HepG2 (cell line): Measurements from ENCODE around the gene TCAIM. TPM values are rescaled to one million over a fixed set of nuclear protein-coding genes. Genes with fewer than 3 reads are reported as not detected.

ENCODE experiments used
- ATAC-seq: fragments of 200-7000 bp; cut with Tn5 transposase; 3 replicates; pipeline ENCODE4 v1.9.1; 2020; ENCODE audit warnings: mild to moderate bottlenecking, moderate library complexity
- Bru-seq: library from RNA; stranded (reverse); fragments of 400-500 nt; gene quantifications from one replicate; lab custom pipeline; 2021; lab: Mats Ljungman, UMichigan
- BruChase-seq, 2 experiments: library from RNA; stranded (reverse); fragments of 400-500 nt; gene quantifications; one replicate each; lab custom pipeline; 2021; lab: Mats Ljungman, UMichigan
- BruUV-seq: library from RNA; stranded (reverse); fragments of 400-500 nt; replicated peaks from 2 replicates; lab custom pipeline; 2021; lab: Mats Ljungman, UMichigan
- CTCF ChIA-PET: fragments of 300-600 bp; formaldehyde crosslinking; extraction: SDS; loops from one replicate; lab custom pipeline; 2021; ENCODE audit warnings: low total read pairs, inconsistent platforms, low intra/inter-chr PET ratio; lab: Yijun Ruan, JAX
- POLR2A ChIA-PET: fragments of 350-600 bp; sonication (Branson Sonifier 250); formaldehyde crosslinking; loops from one replicate; lab custom pipeline; 2020; ENCODE audit warnings: antibody characterized with exemption, inconsistent platforms; lab: Yijun Ruan, JAX
- DNase-seq: peaks from one replicate; pipeline ENCODE4 v3.0.0-alpha.2; 2015; ENCODE audit warnings: low spot score
- FAIRE-seq: peaks from 3 replicates; lab custom pipeline; 2011; peaks lifted over from hg19 to GRCh38; lab: Jason Lieb, UNC
- H2AFZ ChIP-seq: one replicate; pipeline ENCODE4 v1.6.1; 2011; ENCODE audit warnings: low read length, inconsistent platforms
- H3K27ac ChIP-seq: fragments of 300-600 bp; 3 replicates; pipeline ENCODE4 v1.8.0; 2011; ENCODE audit warnings: mixed run types, mild to moderate bottlenecking, mixed read lengths, low read length, inconsistent platforms; ENCODE audit not compliant: insufficient read depth; ENCODE audit errors: extremely low read length
- H3K27me3 ChIP-seq, 2 experiments: fragments of 200-600 bp in 1 of 2; 2 replicates in 1 of 2; 3 replicates in 1 of 2; pipeline versions ENCODE4 v1.6.0 to v1.8.0; 2011; ENCODE audit warnings: low read length in 2 of 2, mild to moderate bottlenecking in 2 of 2, moderate library complexity in 2 of 2, inconsistent platforms in 1 of 2; ENCODE audit not compliant: insufficient read depth in 2 of 2, control insufficient read depth in 1 of 2
- H3K36me3 ChIP-seq, 2 experiments: fragments of 200-600 bp in 1 of 2; replicated peaks in 1 of 2; 2 replicates in 1 of 2; 3 replicates in 1 of 2; pipeline versions ENCODE4 v1.5.1 to v1.8.0; 2011; ENCODE audit warnings: low read length in 2 of 2, inconsistent platforms in 1 of 2; ENCODE audit not compliant: insufficient read depth in 2 of 2, control insufficient read depth in 1 of 2
- H3K4me1 ChIP-seq: 2 replicates; pipeline ENCODE4 v1.5.1; 2012; ENCODE audit warnings: low read length, inconsistent platforms; ENCODE audit not compliant: insufficient read depth
- H3K4me2 ChIP-seq: 2 replicates; pipeline ENCODE4 v1.6.0; 2011; ENCODE audit warnings: low read depth, low read length, inconsistent platforms
- H3K4me3 ChIP-seq, 3 experiments: fragments of 200-600 bp in 1 of 3; sonication (generic), shearing (Covaris generic) in 1 of 3; replicated peaks in 1 of 3; 2 replicates each; pipeline ENCODE4 v1.5.1; 2011 to 2016; ENCODE audit warnings: low read length in 3 of 3, inconsistent platforms in 2 of 3, low read depth in 2 of 3, mild to moderate bottlenecking in 2 of 3, control low read depth in 1 of 3, mixed read lengths in 1 of 3; ENCODE audit not compliant: insufficient read depth in 1 of 3
- H3K79me2 ChIP-seq: one replicate; pipeline ENCODE4 v1.6.1; 2011; ENCODE audit warnings: low read length, inconsistent platforms; ENCODE audit not compliant: insufficient read depth
- H3K9ac ChIP-seq: 2 replicates; pipeline ENCODE4 v1.6.0; 2011; ENCODE audit warnings: mild to moderate bottlenecking, low read depth, low read length, inconsistent platforms; ENCODE audit not compliant: insufficient read depth
- H3K9me3 ChIP-seq: 2 replicates; pipeline ENCODE4 v1.5.1; 2012; ENCODE audit warnings: mild to moderate bottlenecking, low read length
- H4K20me1 ChIP-seq: 2 replicates; pipeline ENCODE4 v1.6.0; 2011; ENCODE audit warnings: inconsistent platforms, mild to moderate bottlenecking, low read length, moderate library complexity; ENCODE audit not compliant: insufficient read depth
- DNMT3B ChIP-seq: conservative IDR thresholded peaks from 2 replicates; pipeline ENCODE4 v1.6.1; 2016; ENCODE audit warnings: missing biosample characterization, control low read depth
- MEIS1 ChIP-seq: sonication (generic); formaldehyde crosslinking; IDR thresholded peaks from 2 replicates; pipeline ENCODE4 v1.9.0; 2021; ENCODE audit warnings: mild to moderate bottlenecking, missing genetic modification reagents, moderate library complexity, borderline replicate concordance
- PHF21A ChIP-seq: sonication (generic); formaldehyde crosslinking; IDR thresholded peaks from 2 replicates; pipeline ENCODE4 v1.5.0; 2020; ENCODE audit warnings: mild to moderate bottlenecking, missing genetic modification reagents
- TEF ChIP-seq: sonication (generic); formaldehyde crosslinking; IDR thresholded peaks from 2 replicates; pipeline ENCODE4 v1.5.0; 2020; ENCODE audit warnings: missing genetic modification reagents
- WGBS: methylation state at CpG from one replicate; pipeline ENCODE4 v1.1.6; 2017; ENCODE audit warnings: low lambda C conversion rate; 5-methylcytosine and 5-hydroxymethylcytosine counted together
- in situ Hi-C: cut with HindIII; loops from 2 replicates; pipeline ENCODE4 v1.10.0; 2017; ENCODE audit warnings: low pct_unique_long_range_greater_than_20kb; ENCODE audit not compliant: extremely low pct_ligation_motif_present
- intact Hi-C: fragments of 100-400 bp; cut with micrococcal nuclease; formaldehyde crosslinking; loops from one replicate; pipeline ENCODE4 v1.10.0; 2022; ENCODE audit not compliant: unreplicated experiment
- long read RNA-seq, 2 experiments: library from RNA in 1 of 2; library from polyadenylated mRNA in 1 of 2; stranded (forward) in 1 of 2; unstranded in 1 of 2; transcript quantifications; one replicate each; pipeline ENCODE4 v2.0.0, GENCODE V29; 2019 to 2022
- polyA minus RNA-seq, 3 experiments: library from RNA; depleted of rRNA, polyadenylated mRNA; stranded (reverse); fragments of >200 nt; gene quantifications; 2 replicates each; pipeline ENCODE4 v1.2.3, GENCODE V29; 2011; ENCODE audit warnings: low replicate concordance in 1 of 3
- polyA plus RNA-seq, 8 experiments: library from polyadenylated mRNA; depleted of rRNA in 3 of 8; stranded (reverse) in 7 of 8; unstranded in 1 of 8; fragments of >200 nt; fragmentation: Illumina TruSeq in 4 of 8; extraction: Trizol in 4 of 8; gene quantifications; 2 replicates each; pipeline versions ENCODE4 v1.2.1 to v1.2.3, GENCODE V29; 2011 to 2016; ENCODE audit warnings: low read depth in 4 of 8, missing spikeins in 1 of 8, mixed read lengths in 1 of 8; ENCODE audit not compliant: insufficient read depth in 1 of 8
- total RNA-seq, 5 experiments: library from RNA; depleted of rRNA; stranded (reverse); fragments of >200 nt; fragmentation: Illumina TruSeq; extraction: Trizol; gene quantifications; 2 replicates each; pipeline ENCODE4 v1.2.3, GENCODE V29; 2016; ENCODE audit warnings: low read depth in 1 of 5
- TF ChIP-seq, protein P1 (sequence below): sonication (generic); formaldehyde crosslinking; IDR thresholded peaks from 2 replicates; pipeline ENCODE4 v1.9.0; 2021; ENCODE audit warnings: missing genetic modification reagents, borderline replicate concordance

TCAIM gene, protein sequence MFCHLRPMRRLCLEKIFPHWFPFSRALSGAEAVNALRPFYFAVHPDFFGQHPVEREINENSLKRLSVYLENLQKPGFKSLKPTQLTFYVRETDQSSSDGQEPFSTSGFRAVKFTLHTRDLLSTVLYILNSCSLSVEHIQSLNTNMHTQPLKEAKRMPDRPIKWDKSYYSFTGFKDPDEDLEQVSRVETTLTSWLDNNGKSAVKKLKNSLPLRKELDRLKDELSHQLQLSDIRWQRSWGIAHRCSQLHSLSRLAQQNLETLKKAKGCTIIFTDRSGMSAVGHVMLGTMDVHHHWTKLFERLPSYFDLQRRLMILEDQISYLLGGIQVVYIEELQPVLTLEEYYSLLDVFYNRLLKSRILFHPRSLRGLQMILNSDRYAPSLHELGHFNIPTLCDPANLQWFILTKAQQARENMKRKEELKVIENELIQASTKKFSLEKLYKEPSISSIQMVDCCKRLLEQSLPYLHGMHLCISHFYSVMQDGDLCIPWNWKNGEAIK
- total RNA-seq (2016; rRNA removed; fragmentation: Illumina TruSeq; extraction: Trizol) (16.9 and 21.1 TPM in 2 replicates), polyA plus RNA-seq (2011; rRNA removed) (19.0 and 22.6 TPM in 2 replicates), polyA minus RNA-seq (2011; rRNA and poly(A)+ RNA removed; ENCODE audit: low replicate concordance) (14.6 and 18.4 TPM in 2 replicates), Bru-seq, nascent RNA (percentile 68 among the genes with signal in this experiment), BruChase-seq, experiment 1, labeled RNA remaining after a 6-hour chase (percentile 71 among the genes with signal in this experiment), BruChase-seq, experiment 2, labeled RNA remaining after a 2-hour chase (percentile 71 among the genes with signal in this experiment)
- total RNA-seq (2016; cell fraction: cytosol; rRNA removed; fragmentation: Illumina TruSeq; extraction: Trizol; ENCODE audit: low read depth), result 6.7 and 7.8 TPM in 2 replicates
- total RNA-seq (2016; cell fraction: insoluble cytoplasmic fraction; rRNA removed; fragmentation: Illumina TruSeq; extraction: Trizol), result 17.8 and 21.2 TPM in 2 replicates
- 20.0 and 22.2 TPM in 2 replicates for total RNA-seq (2016; cell fraction: membrane; rRNA removed; fragmentation: Illumina TruSeq; extraction: Trizol)
- 15.7 and 17.9 TPM in 2 replicates for total RNA-seq (2016; cell fraction: nucleus; rRNA removed; fragmentation: Illumina TruSeq; extraction: Trizol)
- 11.0 and 16.5 TPM in 2 replicates for polyA plus RNA-seq (2011; cell fraction: cytosol; rRNA removed)
- polyA plus RNA-seq (2011; cell fraction: nucleus; rRNA removed), result 6.5 and 9.8 TPM in 2 replicates
- polyA plus RNA-seq (2012), result 15.7 and 18.9 TPM in 2 replicates
- polyA plus RNA-seq (2016; cell fraction: cytosol; fragmentation: Illumina TruSeq; extraction: Trizol; ENCODE audit: low read depth), result 4.5 and 5.9 TPM in 2 replicates
- 22.1 and 23.4 TPM in 2 replicates for polyA plus RNA-seq (2016; cell fraction: insoluble cytoplasmic fraction; fragmentation: Illumina TruSeq; extraction: Trizol; ENCODE audit: low read depth)
- 15.2 and 16.2 TPM in 2 replicates for polyA plus RNA-seq (2016; cell fraction: membrane; fragmentation: Illumina TruSeq; extraction: Trizol; ENCODE audit: low read depth)
- 16.2 and 16.8 TPM in 2 replicates for polyA plus RNA-seq (2016; cell fraction: nucleus; fragmentation: Illumina TruSeq; extraction: Trizol; ENCODE audit: insufficient read depth, low read depth)
- 13.4 and 14.5 TPM in 2 replicates for polyA minus RNA-seq (2011; cell fraction: cytosol; rRNA and poly(A)+ RNA removed)
- polyA minus RNA-seq (2011; cell fraction: nucleus; rRNA and poly(A)+ RNA removed), result 38.5 and 44.3 TPM in 2 replicates
- long read RNA-seq, experiment 1, transcript TCAIM-203 (4 exons, 2,178 nt), result major isoform, 11 of 25 reads
- long read RNA-seq, experiment 1, transcript TCAIM-202 (4 exons, 1,998 nt), result minor isoform, 7 of 25 reads
- long read RNA-seq, experiment 1, partial matches to known transcripts, result 1 of 25 reads
- long read RNA-seq, experiment 1, other reads (novel, unspliced or antisense), result 5 of 25 reads
- long read RNA-seq, experiment 2, partial matches to known transcripts, result 1 of 27 reads
- long read RNA-seq, experiment 2, other reads (novel, unspliced or antisense), result 22 of 27 reads

- POLR2A ChIA-PET, result interaction anchor here (0.6 to 3.9 kb wide), 30 partner anchors 8 to 423 kb away, joined by 3 to 67 read pairs (median 4); partner anchors contain the start of genes KIAA1143, KIF15 and ZNF445
- in situ Hi-C loops, result no loop called here
- peak; percentile 2; the same call in 1 of the 2 replicates for TF ChIP-seq TEF
- 0 out of 2 replicates have a peak, but pooled peaks have one; percentile 34 for TF ChIP-seq PHF21A (CRISPR knock-in tag)
- TF ChIP-seq MEIS1 (CRISPR knock-in tag), result peak; percentile 92
- no peak; the same call in 1 of the 2 replicates for TF ChIP-seq DNMT3B (CRISPR knock-in tag)
- TF ChIP-seq, protein P1, sequence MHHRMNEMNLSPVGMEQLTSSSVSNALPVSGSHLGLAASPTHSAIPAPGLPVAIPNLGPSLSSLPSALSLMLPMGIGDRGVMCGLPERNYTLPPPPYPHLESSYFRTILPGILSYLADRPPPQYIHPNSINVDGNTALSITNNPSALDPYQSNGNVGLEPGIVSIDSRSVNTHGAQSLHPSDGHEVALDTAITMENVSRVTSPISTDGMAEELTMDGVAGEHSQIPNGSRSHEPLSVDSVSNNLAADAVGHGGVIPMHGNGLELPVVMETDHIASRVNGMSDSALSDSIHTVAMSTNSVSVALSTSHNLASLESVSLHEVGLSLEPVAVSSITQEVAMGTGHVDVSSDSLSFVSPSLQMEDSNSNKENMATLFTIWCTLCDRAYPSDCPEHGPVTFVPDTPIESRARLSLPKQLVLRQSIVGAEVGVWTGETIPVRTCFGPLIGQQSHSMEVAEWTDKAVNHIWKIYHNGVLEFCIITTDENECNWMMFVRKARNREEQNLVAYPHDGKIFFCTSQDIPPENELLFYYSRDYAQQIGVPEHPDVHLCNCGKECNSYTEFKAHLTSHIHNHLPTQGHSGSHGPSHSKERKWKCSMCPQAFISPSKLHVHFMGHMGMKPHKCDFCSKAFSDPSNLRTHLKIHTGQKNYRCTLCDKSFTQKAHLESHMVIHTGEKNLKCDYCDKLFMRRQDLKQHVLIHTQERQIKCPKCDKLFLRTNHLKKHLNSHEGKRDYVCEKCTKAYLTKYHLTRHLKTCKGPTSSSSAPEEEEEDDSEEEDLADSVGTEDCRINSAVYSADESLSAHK, result no peak
Measured at GRCh38 chr3:44338010-44338827, at the start of gene TCAIM. Gene TCAIM (plus strand): TSS chr3:44338766. CDS start chr3:44354783, 16,017 bp downstream.

More at GRCh38 chr3:44338010-44338827, at the start of gene TCAIM:
- no TSS peak for BruUV-seq
- Histone ChIP-seq H3K4me2 (peak within 1 kb of the TSS; percentile 88), H2AFZ (peak within 1 kb of the TSS; percentile 71), H3K27me3 (no peaks in the 10 kb centered on the region; a peak in 1 of 5 replicates), H3K27ac (peak within 1 kb of the TSS; percentile 96), H3K4me3 (peak within 1 kb of the TSS; percentile 80 to 90 (median 81)), H3K4me1 (peaks cover 59% of the 10 kb centered on the region), H4K20me1 (no peaks in the 10 kb centered on the region), H3K36me3 (peaks cover 0 to 1% of the 10 kb centered on the region in 2 experiments; a peak in 1 of 5 replicates), H3K9ac (peak within 1 kb of the TSS; percentile 86), H3K79me2 (peaks cover 27% of the 10 kb centered on the region), H3K9me3 (no peaks in the 10 kb centered on the region)
- CTCF ChIA-PET, result no interaction called here
- FAIRE-seq (peak; percentile 46), ATAC-seq (peak; percentile 96), DNase-seq (peak; percentile 94)
- intact Hi-C loops, result loop anchor here (1.0 to 10.0 kb wide), 3 partner anchors 101 to 1897 kb away; no protein-coding TSS in a partner anchor
- 2% methylated on average over 25 of the region's 77 CpGs for WGBS
